WTC11 (cell line): ENCODE results near the gene BEND5.

Experiments
- CTCF ChIP-seq: fragments of 200-600 bp; IDR thresholded peaks from 2 replicates; pipeline ENCODE4 v1.8.0; 2022; ENCODE audit warnings: antibody characterized with exemption
- E2F4 ChIP-seq: sonication (generic); formaldehyde crosslinking; IDR thresholded peaks from 2 replicates; pipeline ENCODE4 v1.8.1; 2022; ENCODE audit warnings: low read depth, mild to moderate bottlenecking, moderate library complexity, missing genetic modification reagents, borderline replicate concordance
- E2F5 ChIP-seq: sonication (generic); formaldehyde crosslinking; IDR thresholded peaks from 2 replicates; pipeline ENCODE4 v1.8.1; 2022; ENCODE audit warnings: mild to moderate bottlenecking, moderate library complexity, missing genetic modification reagents
- HMGXB4 ChIP-seq: sonication (generic); formaldehyde crosslinking; IDR thresholded peaks from 2 replicates; pipeline ENCODE4 v1.8.1; 2023; ENCODE audit warnings: mild to moderate bottlenecking, moderate library complexity, missing genetic modification reagents
- NR3C1 ChIP-seq: sonication (generic); formaldehyde crosslinking; conservative IDR thresholded peaks from 2 replicates; pipeline ENCODE4 v1.8.1; 2023; ENCODE audit warnings: low read depth, mild to moderate bottlenecking, missing genetic modification reagents
- SMAD4 ChIP-seq: sonication (generic); formaldehyde crosslinking; IDR thresholded peaks from 2 replicates; pipeline ENCODE4 v1.8.0; 2022; ENCODE audit warnings: mild to moderate bottlenecking, missing genetic modification reagents
- ZNF219 ChIP-seq: sonication (generic); formaldehyde crosslinking; IDR thresholded peaks from 2 replicates; pipeline ENCODE4 v1.8.0; 2023; ENCODE audit warnings: missing genetic modification reagents, mild to moderate bottlenecking, borderline replicate concordance
- ZNF232 ChIP-seq: sonication (generic); formaldehyde crosslinking; IDR thresholded peaks from 2 replicates; pipeline ENCODE4 v1.8.0; 2022; ENCODE audit warnings: mild to moderate bottlenecking, missing genetic modification reagents
- ZNF263 ChIP-seq: sonication (generic); formaldehyde crosslinking; IDR thresholded peaks from 2 replicates; pipeline ENCODE4 v1.8.1; 2022; ENCODE audit warnings: low read depth, mild to moderate bottlenecking, moderate library complexity, missing genetic modification reagents
- ZNF396 ChIP-seq: fragments of 250-450 bp; sonication (Bioruptor Pico); IDR thresholded peaks from 2 replicates; pipeline ENCODE4 v1.8.0; 2021; ENCODE audit warnings: mild to moderate bottlenecking, moderate library complexity, borderline replicate concordance

- no peak for TF ChIP-seq ZNF396
- no peak for TF ChIP-seq NR3C1 (CRISPR knock-in tag)
- no peak for TF ChIP-seq CTCF
- no peak for TF ChIP-seq E2F4 (CRISPR knock-in tag)
- TF ChIP-seq SMAD4 (CRISPR knock-in tag): no peak
- no peak for TF ChIP-seq ZNF219 (CRISPR knock-in tag)
- no peak for TF ChIP-seq HMGXB4 (CRISPR knock-in tag)
- no peak for TF ChIP-seq E2F5 (CRISPR knock-in tag)
- no peak for TF ChIP-seq ZNF263
- TF ChIP-seq ZNF232 (CRISPR knock-in tag): no peak
Measured at GRCh38 chr1:48790397-48790796, 13.7 kb upstream of the BEND5 start.
